Right atrium auricular region (tissue), 2 donors: ENCODE data around the gene RRAS2. TPM values are rescaled to one million over a fixed set of nuclear protein-coding genes. Genes with fewer than 3 reads are reported as not detected.

Source experiments
- DNase-seq: peaks from one replicate; pipeline ENCODE4 v3.0.0-alpha.2; 2019; ENCODE audit warnings: low spot score
- H3K27ac ChIP-seq, 2 donors: fragments of 200-600 bp; sonication (generic); 1 replicate in 1 of 2; 2 replicates in 1 of 2; pipeline ENCODE4 v1.5.1; 2016 to 2019
- H3K27me3 ChIP-seq, 2 donors: fragments of 200-600 bp; sonication (generic); one replicate each; pipeline versions ENCODE4 v1.5.1 to v1.6.0; 2017 to 2019
- H3K36me3 ChIP-seq: fragments of 200-600 bp; sonication (generic); one replicate; pipeline ENCODE4 v1.5.1; 2016
- H3K4me1 ChIP-seq, 2 donors: fragments of 200-600 bp; sonication (generic); one replicate each; pipeline versions ENCODE4 v1.5.1 to v1.6.0; 2017 to 2019
- H3K4me3 ChIP-seq, 2 donors: fragments of 200-600 bp; sonication (generic); 1 replicate in 1 of 2; 2 replicates in 1 of 2; pipeline ENCODE4 v1.5.1; 2017 to 2019; ENCODE audit warnings: mild to moderate bottlenecking in 1 of 2, moderate library complexity in 1 of 2
- H3K9me3 ChIP-seq, 2 donors: fragments of 200-600 bp; sonication (generic); one replicate each; pipeline ENCODE4 v1.5.1; 2019
- CTCF ChIP-seq, 2 donors: fragments of 200-600 bp; sonication (generic); IDR thresholded peaks; one replicate each; pipeline ENCODE4 v1.5.1; 2019; ENCODE audit warnings: antibody characterized with exemption in 2 of 2
- total RNA-seq, 2 donors: library from RNA; depleted of rRNA; stranded (reverse); fragments of >200 nt; gene quantifications; one replicate each; pipeline ENCODE4 v1.1.0, GENCODE V29; 2016

The RRAS2 gene
- total RNA-seq, 2 donors from 2014 or later, result 39.3 to 65.2 TPM

- DNase-seq, result no peak
- no peak for TF ChIP-seq CTCF (IDR thresholded peaks at IDR 0.05)
- H3K36me3 ChIP-seq, result no peaks in the 10 kb centered on the region
- no peaks in the 10 kb centered on the region for H3K4me1 ChIP-seq
- H3K27me3 ChIP-seq, result no peaks in the 10 kb centered on the region
- no peak overlapping the region for H3K27ac ChIP-seq
- no peak overlapping the region for H3K4me3 ChIP-seq
- H3K9me3 ChIP-seq, result no peaks in the 10 kb centered on the region
Measured at GRCh38 chr11:14234446-14234845, 124.5 kb downstream of the RRAS2 start.

- Histone ChIP-seq H3K27me3 (no peaks in the 10 kb centered on the region), H3K36me3 (no peaks in the 10 kb centered on the region)
Measured at GRCh38 chr11:14232652-14233051, 126.3 kb downstream of the RRAS2 start.

GRCh38 chr11:14230407-14230806 is 128.6 kb downstream of the RRAS2 start:
- no peaks in the 10 kb centered on the region for H3K36me3 ChIP-seq
- H3K4me3 ChIP-seq, result no peak overlapping the region
- peaks cover 0 to 14% of the 10 kb centered on the region in 2 donors for H3K9me3 ChIP-seq
- H3K27me3 ChIP-seq, result no peaks in the 10 kb centered on the region
- no peaks in the 10 kb centered on the region for H3K4me1 ChIP-seq
- DNase-seq, result no peak
- H3K27ac ChIP-seq, result no peak overlapping the region
- TF ChIP-seq CTCF (IDR thresholded peaks at IDR 0.05), result no peak

More at GRCh38 chr11:14232652-14233051, 126.3 kb downstream of the RRAS2 start:
- no peak for DNase-seq
- Histone ChIP-seq H3K27ac (no peak overlapping the region), H3K4me3 (no peak overlapping the region), H3K9me3 (no peaks in the 10 kb centered on the region), H3K4me1 (no peaks in the 10 kb centered on the region)
- peak in 1 of 2 donors; percentile 27 for TF ChIP-seq CTCF (IDR thresholded peaks at IDR 0.05)

- H3K27me3 ChIP-seq, result no peaks in the 10 kb centered on the region
- H3K4me1 ChIP-seq, result no peaks in the 10 kb centered on the region
- no peaks in the 10 kb centered on the region for H3K36me3 ChIP-seq
- TF ChIP-seq CTCF (IDR thresholded peaks at IDR 0.05), result no peak
- DNase-seq, result no peak
- H3K4me3 ChIP-seq, result no peak overlapping the region
- no peak overlapping the region for H3K27ac ChIP-seq
- peaks cover 0 to 14% of the 10 kb centered on the region in 2 donors for H3K9me3 ChIP-seq
Measured at GRCh38 chr11:14229472-14229871, 129.5 kb downstream of the RRAS2 start.

- TF ChIP-seq CTCF (IDR thresholded peaks at IDR 0.05), result no peak
- no peak overlapping the region for H3K27ac ChIP-seq
- H3K27me3 ChIP-seq, result no peaks in the 10 kb centered on the region
- no peaks in the 10 kb centered on the region for H3K36me3 ChIP-seq
- DNase-seq, result no peak
- no peak overlapping the region for H3K4me3 ChIP-seq
- H3K9me3 ChIP-seq, result peaks cover 0 to 14% of the 10 kb centered on the region in 2 donors
- no peaks in the 10 kb centered on the region for H3K4me1 ChIP-seq
Measured at GRCh38 chr11:14228356-14228755, 130.6 kb downstream of the RRAS2 start.

Other genes starting within 250 kb of the RRAS2 start
- gene COPB1, start 140.6 kb upstream of the RRAS2 start, total RNA-seq, result 10 to 100 TPM; 61.0 to 61.3 TPM
- gene PSMA1, start 161.2 kb upstream of the RRAS2 start, total RNA-seq, result 100 to 1,000 TPM in 1 of 2 donors, 10 to 100 TPM in 1; 96.0 to 104 TPM